WERI-Rb-1 (cell line): ENCODE results near the gene FBXO31.

Source experiments
- DNase-seq: peaks from one replicate; pipeline ENCODE4 v3.0.0-alpha.2; 2020
- H3K27ac ChIP-seq: fragments of 250-450 bp; sonication (Bioruptor Pico); 2 replicates; pipeline ENCODE4 v1.5.1; 2020; ENCODE audit warnings: mild to moderate bottlenecking, moderate library complexity
- H3K27me3 ChIP-seq: fragments of 250-450 bp; sonication (Bioruptor Pico); 2 replicates; pipeline ENCODE4 v1.5.1; 2021; ENCODE audit warnings: mild to moderate bottlenecking, low read depth, moderate library complexity; ENCODE audit not compliant: insufficient read depth, severe bottlenecking
- H3K36me3 ChIP-seq: fragments of 250-450 bp; sonication (Bioruptor Pico); 2 replicates; pipeline ENCODE4 v1.5.1; 2020; ENCODE audit warnings: mild to moderate bottlenecking, moderate library complexity
- H3K4me3 ChIP-seq: 2 replicates; pipeline ENCODE4 v1.5.1; 2011; ENCODE audit warnings: low read depth, mild to moderate bottlenecking, control low read depth, low read length
- H3K9me3 ChIP-seq: fragments of 250-450 bp; sonication (Bioruptor Pico); 2 replicates; pipeline ENCODE4 v1.5.1; 2021; ENCODE audit warnings: mild to moderate bottlenecking, moderate library complexity; ENCODE audit not compliant: severe bottlenecking
- CTCF ChIP-seq: IDR thresholded peaks from 2 replicates; pipeline ENCODE4 v1.5.1; 2011; ENCODE audit warnings: low read depth, mild to moderate bottlenecking, control low read depth, inconsistent platforms, low read length

The FBXO31 gene

GRCh38 chr16:87295259-87295658 is 88.3 kb downstream of the FBXO31 start:
- no peak for DNase-seq

DNA sequence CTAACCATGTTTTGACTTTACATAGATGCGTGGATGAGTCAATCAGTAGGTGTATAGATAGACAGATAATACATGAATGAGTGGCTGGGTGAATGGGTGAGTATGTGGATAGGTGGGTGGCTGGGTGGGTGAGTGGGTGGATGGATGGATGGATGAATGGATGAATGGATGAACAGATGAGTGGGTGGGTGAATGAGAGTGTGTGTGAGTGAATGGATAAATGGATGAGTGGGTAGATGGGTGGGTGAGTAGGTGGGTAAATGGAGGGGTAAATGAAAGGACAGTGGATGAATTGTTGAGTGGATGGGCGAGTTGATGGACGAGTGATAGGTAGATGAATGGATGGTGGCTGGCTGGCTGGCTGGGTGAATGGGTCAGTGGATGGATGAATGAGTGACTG is 89.6 kb downstream of the FBXO31 start:
- H3K27ac ChIP-seq, result no peak overlapping the region
- no peaks in the 10 kb centered on the region for H3K27me3 ChIP-seq
- H3K9me3 ChIP-seq, result no peaks in the 10 kb centered on the region
- no peak for DNase-seq
- no peak for TF ChIP-seq CTCF
- no peak overlapping the region for H3K4me3 ChIP-seq
- H3K36me3 ChIP-seq, result no peaks in the 10 kb centered on the region

More at GRCh38 chr16:87295259-87295658, 88.3 kb downstream of the FBXO31 start:
- Histone ChIP-seq H3K27ac (no peak overlapping the region), H3K4me3 (no peak overlapping the region), H3K36me3 (no peaks in the 10 kb centered on the region), H3K27me3 (no peaks in the 10 kb centered on the region), H3K9me3 (no peaks in the 10 kb centered on the region)
- TF ChIP-seq CTCF, result no peak

- Histone ChIP-seq H3K27me3 (no peaks in the 10 kb centered on the region), H3K27ac (no peak overlapping the region), H3K36me3 (no peaks in the 10 kb centered on the region), H3K4me3 (no peak overlapping the region), H3K9me3 (no peaks in the 10 kb centered on the region)
- no peak for TF ChIP-seq CTCF
- DNase-seq, result no peak
Observed at GRCh38 chr16:87291944-87292343, 91.6 kb downstream of the FBXO31 start.

DNA sequence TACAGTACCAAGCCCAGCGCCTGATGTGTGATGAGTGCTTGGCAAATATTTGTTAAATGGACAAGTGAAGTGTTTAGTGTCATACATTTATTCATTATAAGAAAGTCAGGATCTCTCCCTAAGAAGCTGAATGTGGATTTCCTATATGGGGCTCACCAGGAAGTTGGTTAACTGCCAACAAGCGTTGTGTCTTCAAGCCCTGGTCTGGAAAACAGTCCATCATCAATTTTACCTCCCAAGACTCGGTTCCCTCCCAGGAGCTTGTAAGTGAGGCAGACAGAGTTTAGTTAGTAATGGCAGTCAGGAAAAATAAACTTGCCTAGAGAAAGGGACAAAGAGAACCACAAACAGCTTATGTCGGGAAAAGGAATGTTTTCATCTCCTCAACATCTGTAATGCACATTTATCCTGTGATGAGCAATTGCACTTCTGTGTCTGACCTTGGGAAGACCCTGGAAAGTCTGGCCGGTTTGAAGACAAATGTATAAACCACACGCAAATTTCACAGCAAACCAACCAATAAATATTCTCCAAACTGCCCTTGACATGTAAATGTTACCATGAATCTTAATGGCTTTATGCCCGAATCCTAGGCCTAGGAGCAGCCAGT is 94.7 kb downstream of the FBXO31 start:
- no peak for TF ChIP-seq CTCF
- Histone ChIP-seq H3K36me3 (no peaks in the 10 kb centered on the region), H3K27ac (no peak overlapping the region), H3K27me3 (no peaks in the 10 kb centered on the region), H3K9me3 (no peaks in the 10 kb centered on the region), H3K4me3 (no peak overlapping the region)
- DNase-seq, result no peak

DNA sequence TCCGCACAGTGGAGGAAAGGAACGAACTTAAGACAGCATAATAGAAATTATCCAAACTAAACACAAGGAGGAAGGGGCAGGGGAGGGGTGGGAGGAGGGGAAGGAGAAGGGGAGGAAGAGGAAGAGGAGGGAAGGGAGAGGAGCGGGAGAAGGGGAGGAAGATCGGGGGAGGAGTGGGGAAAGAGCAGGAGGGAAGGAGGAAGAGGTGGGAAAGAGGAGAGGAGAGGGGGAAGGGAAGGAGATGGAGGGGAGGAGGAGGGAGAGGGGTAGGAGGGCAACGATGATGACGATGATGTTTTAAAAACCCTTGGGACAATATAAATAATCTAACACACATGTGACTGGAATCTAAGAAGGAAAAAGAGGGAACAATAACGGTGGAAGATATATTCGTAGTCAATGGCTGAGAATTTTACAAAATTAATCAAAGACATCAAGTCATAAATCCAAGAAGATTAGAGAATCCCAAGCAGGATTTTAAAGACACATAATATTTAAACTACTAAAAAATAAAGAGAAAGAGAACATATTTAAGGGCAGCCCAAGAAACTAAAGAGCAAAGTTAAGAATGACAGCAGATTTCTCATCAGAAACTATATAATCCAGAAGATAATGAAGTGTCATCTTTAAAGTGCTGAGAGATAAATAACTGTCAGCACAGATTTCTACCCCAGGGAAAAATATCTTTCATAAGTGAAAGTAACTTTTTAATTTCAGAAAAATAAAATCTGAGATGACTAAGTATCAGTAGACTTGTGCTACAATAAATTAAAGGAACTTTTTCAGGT is 96.5 kb downstream of the FBXO31 start:
- DNase-seq, result no peak
- Histone ChIP-seq H3K36me3 (no peaks in the 10 kb centered on the region), H3K27me3 (no peaks in the 10 kb centered on the region), H3K4me3 (no peak overlapping the region), H3K9me3 (no peaks in the 10 kb centered on the region), H3K27ac (no peak overlapping the region)
- TF ChIP-seq CTCF, result no peak
